SK-N-SH (cell line): ENCODE results near the gene SERPINE1. TPM values are rescaled to one million over a fixed set of nuclear protein-coding genes. Genes with fewer than 3 reads are reported as not detected.

Experiments used
- CHD2 ChIP-seq: fragments of 150-350 bp; IDR thresholded peaks from 2 replicates; pipeline ENCODE4 v1.6.1; 2018; ENCODE audit warnings: low read length; ENCODE audit not compliant: partially characterized antibody
- CTCF ChIP-seq: fragments of 200-600 bp; sonication (generic); IDR thresholded peaks from 2 replicates; pipeline ENCODE4 v1.6.1; 2017; ENCODE audit warnings: antibody characterized with exemption, mild to moderate bottlenecking, moderate library complexity
- ELF1 ChIP-seq: IDR thresholded peaks from 2 replicates; pipeline ENCODE4 v1.4.0; 2012
- EZH2phosphoT487 ChIP-seq: fragments of 200-600 bp; sonication (generic); IDR thresholded peaks from 2 replicates; pipeline ENCODE4 v1.6.1; 2017; ENCODE audit warnings: low read depth, mixed run types, mild to moderate bottlenecking, antibody characterized with exemption, moderate library complexity, borderline replicate concordance
- FOXJ3 ChIP-seq: sonication (generic); formaldehyde crosslinking; IDR thresholded peaks from 2 replicates; pipeline ENCODE4 v1.5.1; 2020; ENCODE audit warnings: mild to moderate bottlenecking, missing genetic modification reagents
- GABPA ChIP-seq: IDR thresholded peaks from 2 replicates; pipeline ENCODE4 v1.4.0; 2012; ENCODE audit warnings: low read depth, mild to moderate bottlenecking
- MXI1 ChIP-seq: IDR thresholded peaks from 2 replicates; pipeline ENCODE4 v1.6.1; 2012; ENCODE audit warnings: mild to moderate bottlenecking, low read depth, low read length, improper control_type of control experiment
- NRF1 ChIP-seq: IDR thresholded peaks from 2 replicates; pipeline ENCODE4 v1.6.1; 2012; ENCODE audit warnings: low read depth, mild to moderate bottlenecking, low read length
- POLR2AphosphoS5 ChIP-seq: IDR thresholded peaks from 2 replicates; pipeline ENCODE4 v1.6.1; 2012; ENCODE audit warnings: low read depth, low read length
- RAD21 ChIP-seq: IDR thresholded peaks from 2 replicates; pipeline ENCODE4 v1.6.1; 2012; ENCODE audit warnings: mild to moderate bottlenecking, low read length
- RCOR1 ChIP-seq: fragments of 150-350 bp; IDR thresholded peaks from 2 replicates; pipeline ENCODE4 v1.6.1; 2017; ENCODE audit warnings: antibody characterized with exemption, low read length
- RXRA ChIP-seq: IDR thresholded peaks from 2 replicates; pipeline ENCODE4 v1.4.0; 2012; ENCODE audit warnings: low read depth, mild to moderate bottlenecking, borderline replicate concordance
- SIN3A ChIP-seq: IDR thresholded peaks from 2 replicates; pipeline ENCODE4 v1.6.1; 2012; ENCODE audit warnings: low read depth, mild to moderate bottlenecking, low read length, moderate library complexity, borderline replicate concordance
- TAF1 ChIP-seq: IDR thresholded peaks from 2 replicates; pipeline ENCODE4 v1.6.1; 2012; ENCODE audit warnings: low read depth, mild to moderate bottlenecking, low read length, moderate library complexity, borderline replicate concordance
- TCF12 ChIP-seq: IDR thresholded peaks from 2 replicates; pipeline ENCODE4 v1.4.0; 2012
- TEAD4 ChIP-seq: IDR thresholded peaks from 2 replicates; pipeline ENCODE4 v1.4.0; 2012; ENCODE audit warnings: mild to moderate bottlenecking, borderline replicate concordance; ENCODE audit not compliant: insufficient read depth
- USF1 ChIP-seq: IDR thresholded peaks from 2 replicates; pipeline ENCODE4 v1.4.0; 2012; ENCODE audit warnings: low read depth, borderline replicate concordance
- USF2 ChIP-seq: fragments of 150-350 bp; IDR thresholded peaks from 2 replicates; pipeline ENCODE4 v1.6.1; 2017; ENCODE audit warnings: antibody characterized with exemption, low read length, low read depth, borderline replicate concordance
- polyA plus RNA-seq, 3 experiments: library from polyadenylated mRNA; depleted of rRNA; stranded (reverse); fragments of >200 nt; gene quantifications; 2 replicates each; pipeline ENCODE4 v1.2.3, GENCODE V29; 2012
- TF ChIP-seq, protein P1 (sequence below): IDR thresholded peaks from 2 replicates; pipeline ENCODE4; 2012
- TF ChIP-seq, protein P2 (sequence below): fragments of 150-350 bp; IDR thresholded peaks from 2 replicates; pipeline ENCODE4 v1.6.1; 2016; ENCODE audit warnings: mild to moderate bottlenecking, low read depth, low read length

The SERPINE1 gene
- polyA plus RNA-seq, 1 of the 3 experiments (the other 2 are of a cell fraction) = 4,174 TPM

- TF ChIP-seq USF2 = no peak
- TF ChIP-seq, protein P1, sequence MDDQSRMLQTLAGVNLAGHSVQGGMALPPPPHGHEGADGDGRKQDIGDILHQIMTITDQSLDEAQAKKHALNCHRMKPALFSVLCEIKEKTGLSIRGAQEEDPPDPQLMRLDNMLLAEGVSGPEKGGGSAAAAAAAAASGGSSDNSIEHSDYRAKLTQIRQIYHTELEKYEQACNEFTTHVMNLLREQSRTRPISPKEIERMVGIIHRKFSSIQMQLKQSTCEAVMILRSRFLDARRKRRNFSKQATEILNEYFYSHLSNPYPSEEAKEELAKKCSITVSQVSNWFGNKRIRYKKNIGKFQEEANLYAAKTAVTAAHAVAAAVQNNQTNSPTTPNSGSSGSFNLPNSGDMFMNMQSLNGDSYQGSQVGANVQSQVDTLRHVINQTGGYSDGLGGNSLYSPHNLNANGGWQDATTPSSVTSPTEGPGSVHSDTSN = peak; percentile 26; the same call in 1 of the 2 replicates
- TF ChIP-seq RXRA = no peak
- TF ChIP-seq POLR2AphosphoS5 = no peak; the same call in 1 of the 2 replicates
- TF ChIP-seq RCOR1 = peak; percentile 2; the same call in 1 of the 2 replicates
- TF ChIP-seq TCF12 = no peak
- TF ChIP-seq TEAD4 = no peak
- TF ChIP-seq USF1 = no peak
- peak; percentile 60 for TF ChIP-seq MXI1
- TF ChIP-seq ELF1 = no peak
- TF ChIP-seq EZH2phosphoT487 = no peak
- TF ChIP-seq SIN3A = no peak
- TF ChIP-seq, protein P2, sequence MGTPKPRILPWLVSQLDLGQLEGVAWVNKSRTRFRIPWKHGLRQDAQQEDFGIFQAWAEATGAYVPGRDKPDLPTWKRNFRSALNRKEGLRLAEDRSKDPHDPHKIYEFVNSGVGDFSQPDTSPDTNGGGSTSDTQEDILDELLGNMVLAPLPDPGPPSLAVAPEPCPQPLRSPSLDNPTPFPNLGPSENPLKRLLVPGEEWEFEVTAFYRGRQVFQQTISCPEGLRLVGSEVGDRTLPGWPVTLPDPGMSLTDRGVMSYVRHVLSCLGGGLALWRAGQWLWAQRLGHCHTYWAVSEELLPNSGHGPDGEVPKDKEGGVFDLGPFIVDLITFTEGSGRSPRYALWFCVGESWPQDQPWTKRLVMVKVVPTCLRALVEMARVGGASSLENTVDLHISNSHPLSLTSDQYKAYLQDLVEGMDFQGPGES = no peak
- no peak for TF ChIP-seq NRF1
- peak; percentile 19 for TF ChIP-seq CHD2
- TF ChIP-seq FOXJ3 = no peak
- no peak for TF ChIP-seq TAF1
- no peak for TF ChIP-seq RAD21
- no peak for TF ChIP-seq CTCF
- TF ChIP-seq GABPA = no peak
Measured at GRCh38 chr7:101167645-101168411, 40.9 kb downstream of the SERPINE1 start (continued).
